ENCODE results near the gene ABHD17A. TPM values are rescaled to one million over a fixed set of nuclear protein-coding genes. Genes with fewer than 3 reads are reported as not detected.
A peak's percentile ranks its signal among the peaks of the same experiment; 100 is the strongest.

The ABHD17A gene
- total RNA-seq, 2 donors from 2014 or later, result 50.6 to 52.9 TPM

DNA sequence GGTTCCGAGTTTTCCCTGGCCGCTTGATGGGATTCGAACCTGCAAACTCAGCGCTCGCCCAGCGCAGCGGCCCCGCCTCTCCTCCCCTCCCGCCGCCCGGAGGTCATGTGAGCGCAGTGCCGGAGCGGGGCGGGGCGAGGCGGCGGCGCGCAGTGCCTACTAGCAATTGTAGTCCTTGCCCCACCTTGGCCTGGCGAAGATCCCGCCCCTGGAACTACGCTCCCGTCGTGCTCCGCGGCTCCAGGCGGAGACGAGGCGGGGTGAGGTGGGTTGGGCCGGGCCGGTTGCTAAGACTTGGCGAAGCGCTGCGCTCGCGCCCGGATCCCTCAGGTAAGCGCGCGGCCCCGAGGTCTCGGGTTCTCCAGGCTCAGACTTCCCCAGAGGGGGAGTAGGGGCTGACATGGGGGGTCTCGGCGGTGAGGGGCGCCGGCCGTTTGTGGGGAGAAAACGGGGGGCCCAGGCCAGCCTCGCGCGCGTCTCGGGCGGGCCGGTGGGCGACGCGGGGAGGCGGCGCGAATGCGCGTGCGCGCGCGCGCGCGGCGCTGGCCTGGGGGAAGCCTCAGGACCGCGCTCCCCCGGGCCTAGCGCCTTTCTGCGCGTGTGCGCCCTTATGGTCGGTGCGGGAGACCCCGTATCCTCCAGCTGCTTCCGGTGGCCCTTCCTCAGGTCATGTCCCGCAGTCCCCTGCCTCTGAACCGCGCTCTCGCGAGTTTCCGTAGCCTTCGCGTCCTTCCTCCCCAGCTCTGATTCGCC is 20.0 kb upstream of the ABHD17A start, which contains the start of the genes ADAT3 and SCAMP4:
Gene ADAT3, plus strand, starts transcription at position 290 of the 753 bp plus-strand sequence. CDS start 6,649 bp downstream, outside the sequence.
Gene SCAMP4, plus strand, starts transcription at position 290 of the 753 bp plus-strand sequence. CDS start 9,621 bp downstream, outside the sequence.
- no peak for TF ChIP-seq CTCF (conservative IDR thresholded peaks at IDR 0.05)
- peaks cover 17% of the 10 kb centered on the region for H3K36me3 Mint-ChIP-seq (ENCODE audit: low read depth)
- DNase-seq, result peak; percentile 99
- WGBS, 2 experiments (ENCODE audit: insufficient coverage in 1 of 2, insufficient read length in 1 of 2), result 2% methylated on average over 36 to 92 of the region's 92 CpGs
- H3K4me1 Mint-ChIP-seq, result peaks cover 4% of the 10 kb centered on the region
- H3K27me3 ChIP-seq (ENCODE audit: control insufficient read depth, insufficient read depth, low read length, poor library complexity, severe bottlenecking), result no peaks in the 10 kb centered on the region
- H3K27ac ChIP-seq (ENCODE audit: low read depth, low read length), result peak within 1 kb of the TSS; percentile 88
- no peaks in the 10 kb centered on the region for H3K36me3 ChIP-seq (ENCODE audit: control insufficient read depth, insufficient read depth, low read length)
- H3K4me3 ChIP-seq (ENCODE audit: low read length), result peak within 1 kb of the TSS; percentile 85
- peak within 1 kb of the TSS; percentile 81 for H3K9ac ChIP-seq (ENCODE audit: extremely low read depth, low read length, poor library complexity, severe bottlenecking)
- no peaks in the 10 kb centered on the region for H3K9me3 Mint-ChIP-seq
- no peaks in the 10 kb centered on the region for H3K27me3 Mint-ChIP-seq (ENCODE audit: insufficient read depth)
- H3K9me3 ChIP-seq (ENCODE audit: control insufficient read depth, low read length), result no peaks in the 10 kb centered on the region
- no peaks in the 10 kb centered on the region for H3K4me1 ChIP-seq (ENCODE audit: control insufficient read depth, insufficient read depth, low read length)
- peak within 1 kb of the TSS; percentile 65 for H3K4me3 Mint-ChIP-seq
- H3K27ac Mint-ChIP-seq, result peak within 1 kb of the TSS; percentile 92

DNA sequence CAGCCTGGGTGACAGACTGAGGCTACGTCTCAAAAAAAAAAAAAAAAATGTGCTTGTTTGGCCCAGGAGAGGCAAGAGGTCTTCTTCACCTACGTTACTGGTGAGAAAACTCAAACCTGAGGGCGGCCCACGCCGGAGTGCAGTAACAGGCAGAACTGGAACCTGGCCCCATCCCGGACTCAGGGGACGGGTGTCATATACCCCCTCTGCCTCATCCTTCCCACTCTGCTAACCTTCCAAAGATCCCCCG is 19.5 kb upstream of the ABHD17A start:
- H3K36me3 Mint-ChIP-seq (ENCODE audit: low read depth), result peaks cover 12% of the 10 kb centered on the region
- no peaks in the 10 kb centered on the region for H3K27me3 ChIP-seq (ENCODE audit: control insufficient read depth, insufficient read depth, low read length, poor library complexity, severe bottlenecking)
- peak overlapping the region; percentile 86 for H3K27ac Mint-ChIP-seq
- no peaks in the 10 kb centered on the region for H3K9me3 ChIP-seq (ENCODE audit: control insufficient read depth, low read length)
- H3K4me1 ChIP-seq (ENCODE audit: control insufficient read depth, insufficient read depth, low read length), result no peaks in the 10 kb centered on the region
- no peak for TF ChIP-seq CTCF (conservative IDR thresholded peaks at IDR 0.05)
- H3K9ac ChIP-seq (ENCODE audit: extremely low read depth, low read length, poor library complexity, severe bottlenecking), result no peak overlapping the region
- no peaks in the 10 kb centered on the region for H3K27me3 Mint-ChIP-seq (ENCODE audit: insufficient read depth)
- no peaks in the 10 kb centered on the region for H3K9me3 Mint-ChIP-seq
- H3K4me3 ChIP-seq (ENCODE audit: low read length), result peak overlapping the region; percentile 35
- WGBS, 2 experiments (ENCODE audit: insufficient coverage in 1 of 2, insufficient read length in 1 of 2), result 60% methylated on average over 3 to 8 of the region's 8 CpGs
- H3K4me1 Mint-ChIP-seq, result peaks cover 4% of the 10 kb centered on the region
- peak overlapping the region; percentile 65 for H3K4me3 Mint-ChIP-seq
- no peak for DNase-seq
- no peak overlapping the region for H3K27ac ChIP-seq (ENCODE audit: low read depth, low read length)
- H3K36me3 ChIP-seq (ENCODE audit: control insufficient read depth, insufficient read depth, low read length), result no peaks in the 10 kb centered on the region

DNA sequence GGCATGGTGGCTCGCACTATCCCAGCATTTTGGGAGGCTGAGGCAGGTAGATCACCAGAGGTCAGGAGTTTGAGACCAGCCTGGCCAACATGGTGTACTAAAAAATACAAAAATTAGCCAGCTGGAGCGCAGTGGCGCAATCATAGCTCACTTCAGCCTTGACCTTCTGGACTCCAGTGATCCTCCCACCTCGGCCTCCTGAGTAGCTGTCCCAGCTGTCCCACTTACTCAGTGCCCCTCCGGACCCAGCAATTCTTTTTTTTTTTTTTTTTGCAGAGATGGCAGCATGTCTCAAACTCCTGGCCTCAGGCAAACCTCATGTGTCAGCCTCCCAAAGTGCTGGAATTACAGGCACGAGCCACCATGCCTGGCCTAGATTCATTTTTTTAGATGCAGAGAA is 17.6 kb upstream of the ABHD17A start:
- Mint-ChIP-seq H3K4me1 (peaks cover 4% of the 10 kb centered on the region), H3K9me3 (no peaks in the 10 kb centered on the region), H3K27me3 (ENCODE audit: insufficient read depth) (no peaks in the 10 kb centered on the region), H3K4me3 (no peak overlapping the region), H3K36me3 (ENCODE audit: low read depth) (peaks cover 5% of the 10 kb centered on the region), H3K27ac (no peak overlapping the region)
- Histone ChIP-seq H3K9ac (ENCODE audit: extremely low read depth, low read length, poor library complexity, severe bottlenecking) (no peak overlapping the region), H3K9me3 (ENCODE audit: control insufficient read depth, low read length) (no peaks in the 10 kb centered on the region), H3K27ac (ENCODE audit: low read depth, low read length) (no peak overlapping the region), H3K4me3 (ENCODE audit: low read length) (no peak overlapping the region), H3K27me3 (ENCODE audit: control insufficient read depth, insufficient read depth, low read length, poor library complexity, severe bottlenecking) (no peaks in the 10 kb centered on the region), H3K4me1 (ENCODE audit: control insufficient read depth, insufficient read depth, low read length) (no peaks in the 10 kb centered on the region), H3K36me3 (ENCODE audit: control insufficient read depth, insufficient read depth, low read length) (no peaks in the 10 kb centered on the region)
- DNase-seq, result no peak
- no peak for TF ChIP-seq CTCF (conservative IDR thresholded peaks at IDR 0.05)
- WGBS, 2 experiments (ENCODE audit: insufficient coverage in 1 of 2, insufficient read length in 1 of 2), result 83 to 86% methylated on average over 5 to 6 of the region's 6 CpGs

Data from endodermal cell (in vitro differentiated cells).